Hepatocyte (in vitro differentiated cells): ENCODE measurements around the gene SCN4B. TPM values are rescaled to one million over a fixed set of nuclear protein-coding genes. Genes with fewer than 3 reads are reported as not detected.

Experiments used
- DNase-seq: peaks from one replicate; pipeline ENCODE4 v3.0.0-alpha.2; 2016; ENCODE audit warnings: low spot score
- H2AFZ ChIP-seq: fragments of 200-600 bp; sonication (generic); 2 replicates; pipeline ENCODE4 v1.6.0; 2016; ENCODE audit warnings: antibody characterized with exemption, mild to moderate bottlenecking
- H3K27ac ChIP-seq: fragments of 200-600 bp; sonication (generic); 2 replicates; pipeline ENCODE4 v1.5.1; 2016; ENCODE audit warnings: mild to moderate bottlenecking
- H3K27me3 ChIP-seq: fragments of 200-600 bp; sonication (generic); 2 replicates; pipeline ENCODE4 v1.6.1; 2016
- H3K36me3 ChIP-seq: fragments of 200-600 bp; sonication (generic); replicated peaks from 2 replicates; pipeline ENCODE4 v1.5.1; 2016; ENCODE audit warnings: low read depth; ENCODE audit not compliant: insufficient read depth
- H3K4me1 ChIP-seq: fragments of 200-600 bp; sonication (generic); 2 replicates; pipeline ENCODE4 v1.5.1; 2016; ENCODE audit warnings: mild to moderate bottlenecking, moderate library complexity; ENCODE audit not compliant: insufficient read depth
- H3K4me2 ChIP-seq: fragments of 200-600 bp; sonication (generic); 2 replicates; pipeline ENCODE4 v1.6.0; 2016
- H3K4me3 ChIP-seq: fragments of 200-600 bp; sonication (generic); 2 replicates; pipeline ENCODE4 v1.5.1; 2016; ENCODE audit warnings: mild to moderate bottlenecking
- H3K79me2 ChIP-seq: fragments of 200-600 bp; sonication (generic); 2 replicates; pipeline ENCODE4 v1.6.0; 2017; ENCODE audit warnings: mild to moderate bottlenecking
- H3K9me2 ChIP-seq: fragments of 200-600 bp; sonication (generic); replicated peaks from 2 replicates; pipeline ENCODE4 v1.6.0; 2017; ENCODE audit warnings: mild to moderate bottlenecking; ENCODE audit not compliant: insufficient read depth
- H3K9me3 ChIP-seq: fragments of 200-600 bp; sonication (generic); 2 replicates; pipeline ENCODE4 v1.5.1; 2016; ENCODE audit warnings: low read depth, mild to moderate bottlenecking
- H4K20me1 ChIP-seq: fragments of 200-600 bp; sonication (generic); 2 replicates; pipeline ENCODE4 v1.6.0; 2016; ENCODE audit warnings: mild to moderate bottlenecking; ENCODE audit not compliant: insufficient read depth, poor library complexity, severe bottlenecking
- CTCF ChIP-seq: fragments of 200-600 bp; sonication (generic); IDR thresholded peaks from 2 replicates; pipeline ENCODE4 v1.5.1; 2016; ENCODE audit warnings: antibody characterized with exemption, mild to moderate bottlenecking; ENCODE audit not compliant: poor library complexity
- EZH2 ChIP-seq: fragments of 200-600 bp; sonication (generic); IDR thresholded peaks from 2 replicates; pipeline ENCODE4 v1.6.1; 2016; ENCODE audit warnings: antibody characterized with exemption, mild to moderate bottlenecking, borderline replicate concordance
- EZH2phosphoT487 ChIP-seq: fragments of 200-600 bp; sonication (generic); IDR thresholded peaks from one replicate; pipeline ENCODE4 v1.6.1; 2018; ENCODE audit warnings: antibody characterized with exemption, mild to moderate bottlenecking, low read depth, moderate library complexity; ENCODE audit not compliant: unreplicated experiment, severe bottlenecking
- WGBS: methylation state at CpG from one replicate; pipeline ENCODE4 v1.1.6; 2016; ENCODE audit warnings: low lambda C conversion rate; ENCODE audit errors: missing lambda C conversion rate; 5-methylcytosine and 5-hydroxymethylcytosine counted together
- polyA plus RNA-seq: library from polyadenylated mRNA; unstranded; fragments of >200 nt; fragmentation: Nextera tagmentation; extraction: Ambion mirVana; gene quantifications from 2 replicates; pipeline ENCODE4 v1.2.1, GENCODE V29; 2016
- total RNA-seq: library from RNA; depleted of rRNA; stranded (reverse); fragments of >200 nt; gene quantifications from 2 replicates; pipeline ENCODE4 v1.2.3, GENCODE V29; 2014

SCN4B gene
- total and polyA plus RNA-seq, 2 experiments from 2014 or later, result 0.57 to 1.1 TPM

- TF ChIP-seq EZH2 (no peak), EZH2phosphoT487 (no peak), CTCF (no peak)
- DNase-seq, result no peak
- peaks cover 31% of the 10 kb centered on the region for H3K27me3 ChIP-seq
These were observed 16.1 kb upstream of the SCN4B start for GRCh38 chr11:118168751-118169150.

DNA sequence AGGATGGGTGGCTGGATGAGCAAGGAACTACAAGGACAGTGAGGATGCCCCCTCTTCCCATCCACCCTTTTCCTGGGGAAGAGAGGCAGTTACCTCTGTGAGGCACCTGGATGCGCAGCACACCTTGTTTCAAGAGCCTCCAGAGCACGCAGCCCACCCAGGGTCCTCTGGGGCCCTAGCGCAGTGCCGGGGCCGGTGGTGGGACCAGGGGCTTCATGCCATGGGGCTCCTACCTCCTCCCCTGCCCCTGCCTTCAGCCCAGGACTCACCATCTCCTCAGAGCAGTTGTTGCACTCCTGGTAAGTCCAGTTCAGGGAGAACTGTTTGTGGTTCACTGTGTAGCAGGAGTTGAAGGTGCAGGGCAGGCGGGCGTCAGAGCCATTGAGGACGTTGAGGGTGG lies 15.7 kb upstream of the SCN4B start:
- Histone ChIP-seq H3K27ac (no peak overlapping the region), H3K4me2 (no peak overlapping the region), H3K4me1 (peaks cover 3% of the 10 kb centered on the region), H3K9me3 (no peaks in the 10 kb centered on the region), H3K79me2 (no peaks in the 10 kb centered on the region), H3K27me3 (peaks cover 32% of the 10 kb centered on the region), H3K4me3 (no peak overlapping the region), H4K20me1 (no peaks in the 10 kb centered on the region), H3K36me3 (no peaks in the 10 kb centered on the region), H2AFZ (no peak overlapping the region), H3K9me2 (no peaks in the 10 kb centered on the region)
- TF ChIP-seq EZH2 (no peak), EZH2phosphoT487 (no peak), CTCF (no peak)
- DNase-seq, result no peak
- WGBS, result 86% methylated on average over 8 of the region's 8 CpGs

More at GRCh38 chr11:118168751-118169150, 16.1 kb upstream of the SCN4B start:
- Histone ChIP-seq H3K36me3 (no peaks in the 10 kb centered on the region), H3K4me2 (no peak overlapping the region), H3K4me1 (peaks cover 3% of the 10 kb centered on the region), H3K27ac (no peak overlapping the region), H3K4me3 (no peak overlapping the region), H3K79me2 (no peaks in the 10 kb centered on the region), H3K9me3 (no peaks in the 10 kb centered on the region), H4K20me1 (no peaks in the 10 kb centered on the region), H2AFZ (no peak overlapping the region), H3K9me2 (no peaks in the 10 kb centered on the region)
- WGBS, result 77% methylated on average over 3 of the region's 3 CpGs

DNA sequence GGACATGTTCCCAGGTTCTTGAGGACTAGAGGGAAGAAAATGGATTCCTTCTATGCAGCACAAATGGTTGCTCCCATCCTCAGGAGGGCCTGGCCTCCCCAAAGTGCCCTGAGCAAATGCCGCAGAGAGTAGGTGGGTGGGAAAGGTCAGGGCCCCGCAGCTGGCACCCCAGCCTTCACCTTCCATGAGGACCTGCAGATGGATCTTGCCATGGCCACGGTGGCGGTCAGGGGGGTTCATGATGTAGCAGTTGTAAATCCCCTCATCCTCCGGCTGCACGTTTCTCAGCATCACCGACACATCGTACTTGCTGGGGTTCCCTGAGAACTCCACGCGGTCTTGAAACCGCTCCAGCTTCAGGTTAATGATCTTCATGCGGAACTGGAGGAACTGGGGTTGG lies 15.3 kb upstream of the SCN4B start:
- Histone ChIP-seq H3K9me3 (no peaks in the 10 kb centered on the region), H3K4me1 (peaks cover 3% of the 10 kb centered on the region), H3K79me2 (no peaks in the 10 kb centered on the region), H4K20me1 (no peaks in the 10 kb centered on the region), H3K36me3 (no peaks in the 10 kb centered on the region), H3K27me3 (peaks cover 35% of the 10 kb centered on the region), H3K27ac (no peak overlapping the region), H3K9me2 (no peaks in the 10 kb centered on the region), H2AFZ (no peak overlapping the region), H3K4me3 (no peak overlapping the region), H3K4me2 (no peak overlapping the region)
- WGBS, result 93% methylated on average over 12 of the region's 12 CpGs
- no peak for DNase-seq
- TF ChIP-seq EZH2, result no peak
- TF ChIP-seq EZH2phosphoT487, result no peak
- TF ChIP-seq CTCF, result no peak

- no peaks in the 10 kb centered on the region for H3K36me3 ChIP-seq
- WGBS, result 91% methylated on average over 2 of the region's 2 CpGs
These were observed 14.6 kb upstream of the SCN4B start for GRCh38 chr11:118167253-118167652.

More at GRCh38 chr11:118167253-118167652, 14.6 kb upstream of the SCN4B start:
- no peaks in the 10 kb centered on the region for H3K9me3 ChIP-seq
- no peak overlapping the region for H3K4me3 ChIP-seq
- H3K4me2 ChIP-seq, result no peak overlapping the region
- H4K20me1 ChIP-seq, result no peaks in the 10 kb centered on the region
- H2AFZ ChIP-seq, result no peak overlapping the region
- H3K9me2 ChIP-seq, result no peaks in the 10 kb centered on the region
- DNase-seq, result no peak
- H3K79me2 ChIP-seq, result no peaks in the 10 kb centered on the region
- H3K27me3 ChIP-seq, result peaks cover 41% of the 10 kb centered on the region
- H3K27ac ChIP-seq, result no peak overlapping the region
- TF ChIP-seq EZH2phosphoT487, result no peak
- TF ChIP-seq EZH2, result no peak
- no peak for TF ChIP-seq CTCF
- H3K4me1 ChIP-seq, result peaks cover 3% of the 10 kb centered on the region
